ENCODE results near the gene PCYT2. TPM values are rescaled to one million over a fixed set of nuclear protein-coding genes. Genes with fewer than 3 reads are reported as not detected.
"Not testable (repeated sequence)": the region's sequence is repeated elsewhere in the genome, so short reads cannot be mapped to it uniquely, and the experiment has no call there.

The PCYT2 gene
- total and polyA plus RNA-seq, 9 donors: 9.0 to 12.6 (median 10.9) TPM

DNA sequence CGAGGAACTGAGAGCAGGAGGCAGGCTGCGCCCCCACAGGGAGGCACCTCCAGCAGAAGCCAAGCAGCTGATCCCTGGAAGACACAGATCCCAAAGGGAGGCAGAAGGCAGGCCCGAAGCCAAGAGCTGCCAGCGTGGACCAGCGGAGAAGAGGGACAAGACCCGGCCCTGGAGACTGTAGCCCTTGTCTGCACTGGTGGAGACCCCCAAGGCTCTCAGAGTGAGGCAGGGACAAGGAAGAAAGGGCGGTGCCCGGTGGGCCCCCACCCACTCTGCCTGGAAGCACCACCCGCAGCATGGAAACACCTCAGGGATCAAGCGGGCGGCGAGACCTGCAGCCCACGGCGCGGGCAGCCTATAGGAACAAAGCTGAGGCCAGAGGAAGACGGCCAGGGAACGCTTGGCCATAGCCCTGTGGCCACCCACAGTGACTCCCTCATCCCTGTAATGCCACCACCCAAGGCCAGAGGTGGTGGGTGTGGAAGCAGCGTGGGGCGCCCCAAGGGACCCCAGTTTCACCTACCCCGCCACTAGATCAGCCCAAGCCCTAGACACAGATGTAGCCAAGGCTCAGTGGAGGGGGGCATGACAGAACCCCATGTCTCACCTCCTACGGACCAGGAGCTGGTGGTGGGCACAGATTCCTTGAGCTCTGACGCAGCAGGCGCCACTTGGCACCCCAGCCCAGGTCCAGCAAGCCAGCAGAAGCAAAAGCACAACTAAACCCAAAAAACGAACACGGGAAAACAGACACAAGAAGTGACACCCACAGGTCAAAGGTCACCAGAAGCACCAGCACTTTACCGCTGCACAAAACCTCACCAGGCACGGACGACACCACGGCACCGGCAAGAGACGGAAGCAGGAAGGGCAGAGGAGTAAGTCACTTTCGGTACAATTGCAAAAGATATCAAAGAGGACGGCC lies 9.7 kb upstream of the PCYT2 start:
- peaks cover 44% of the 10 kb centered on the region for H3K36me3 ChIP-seq (ENCODE audit: control insufficient read depth, insufficient read depth, low read length)
- H3K27me3 ChIP-seq (ENCODE audit: control insufficient read depth, insufficient read depth, low read length): no peaks in the 10 kb centered on the region
- H3K27ac ChIP-seq (ENCODE audit: low read length): no peak overlapping the region
- WGBS (ENCODE audit: insufficient coverage): 83% methylated on average over 17 of the region's 33 CpGs
- peaks cover 47% of the 10 kb centered on the region for H3K4me1 ChIP-seq (ENCODE audit: control insufficient read depth, insufficient read depth, low read length)
- H3K4me3 ChIP-seq (ENCODE audit: low read length): no peak overlapping the region
- DNase-seq: no peak
- no peaks in the 10 kb centered on the region for H3K9me3 ChIP-seq (replicated peaks; ENCODE audit: control insufficient read depth, low read depth, low read length)

- WGBS (ENCODE audit: insufficient coverage): 86% methylated on average over 10 of the region's 15 CpGs
- Histone ChIP-seq H3K36me3 (ENCODE audit: control insufficient read depth, insufficient read depth, low read length) (peaks cover 62% of the 10 kb centered on the region), H3K4me1 (ENCODE audit: control insufficient read depth, insufficient read depth, low read length) (peaks cover 31% of the 10 kb centered on the region), H3K27ac (ENCODE audit: low read length) (no peak overlapping the region), H3K4me3 (ENCODE audit: low read length) (no peak overlapping the region), H3K9me3 (replicated peaks; ENCODE audit: control insufficient read depth, low read depth, low read length) (no peaks in the 10 kb centered on the region), H3K27me3 (ENCODE audit: control insufficient read depth, insufficient read depth, low read length) (no peaks in the 10 kb centered on the region)
- DNase-seq: no peak
Observed at GRCh38 chr17:81918832-81919545, 7.8 kb upstream of the PCYT2 start.

DNA sequence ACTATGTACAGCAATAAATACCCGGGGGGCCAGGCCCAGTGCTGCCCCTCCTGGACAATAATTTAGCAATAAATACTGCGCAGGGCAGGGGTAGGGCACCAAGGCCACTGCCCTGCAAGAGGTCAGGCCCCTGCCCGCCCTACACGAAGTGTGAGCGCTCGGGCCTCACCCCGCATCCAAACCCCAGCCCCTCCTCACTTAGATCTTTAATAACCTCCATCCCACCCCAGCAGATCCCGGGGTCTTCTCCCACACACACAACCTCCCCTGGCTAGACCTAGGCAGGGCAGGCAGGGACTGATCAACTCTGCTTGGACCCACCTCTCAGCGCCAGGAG lies 7.1 kb upstream of the PCYT2 start:
- not testable (repeated sequence) for DNase-seq; H3K9me3 ChIP-seq (replicated peaks; ENCODE audit: control insufficient read depth, low read depth, low read length); H3K27me3 ChIP-seq (ENCODE audit: control insufficient read depth, insufficient read depth, low read length)
- Histone ChIP-seq H3K4me3 (ENCODE audit: low read length) (peak overlapping the region; percentile 47), H3K27ac (ENCODE audit: low read length) (peak overlapping the region; percentile 7), H3K4me1 (ENCODE audit: control insufficient read depth, insufficient read depth, low read length) (peaks cover 24% of the 10 kb centered on the region), H3K36me3 (ENCODE audit: control insufficient read depth, insufficient read depth, low read length) (peaks cover 69% of the 10 kb centered on the region)
- 24% methylated on average over 8 of the region's 9 CpGs for WGBS (ENCODE audit: insufficient coverage)

DNA sequence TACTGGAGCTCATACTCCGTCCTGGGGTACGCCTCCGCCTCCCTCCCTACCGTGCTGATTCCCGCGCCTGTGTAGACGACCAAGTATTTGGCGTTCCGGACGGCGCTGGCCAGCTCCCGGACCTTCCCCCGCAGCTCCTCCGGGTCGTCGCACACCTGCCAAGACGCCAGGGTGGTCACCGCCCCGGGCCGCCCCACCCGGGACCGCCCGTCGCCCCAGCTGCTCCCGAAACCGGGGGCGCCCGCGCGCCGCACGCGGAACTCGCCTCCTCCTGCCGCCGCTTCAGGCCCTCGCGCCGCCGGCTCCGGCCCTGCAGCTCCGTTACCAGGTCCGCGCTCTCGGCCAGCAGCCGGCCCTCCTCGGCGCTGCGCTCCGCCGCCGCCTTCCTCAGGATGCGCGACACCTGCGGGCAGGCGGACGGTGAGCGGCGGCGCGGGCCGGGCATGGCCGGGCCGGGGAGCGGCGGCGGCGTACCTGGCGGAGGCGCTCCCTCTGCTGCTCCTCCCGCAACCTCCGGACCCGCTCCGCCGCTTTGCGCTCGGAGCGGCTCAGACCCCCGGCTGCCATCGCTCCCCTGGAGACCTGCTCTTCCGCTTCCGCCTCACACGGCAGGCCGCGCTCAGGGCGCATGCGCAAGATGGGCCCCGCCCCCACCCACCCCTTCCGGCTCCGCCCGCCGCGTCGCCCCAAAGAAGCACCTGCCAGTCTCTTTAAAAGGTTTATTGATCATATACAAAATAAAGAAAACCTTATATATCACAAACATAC lies 6.5 kb upstream of the PCYT2 start, which contains the start of gene SIRT7:
TSS of gene SIRT7 (minus strand) at position 612 of the 768 bp plus-strand sequence. CDS start at position 567, 45 bp downstream.
- Histone ChIP-seq H3K27me3 (ENCODE audit: control insufficient read depth, insufficient read depth, low read length) (no peaks in the 10 kb centered on the region), H3K36me3 (ENCODE audit: control insufficient read depth, insufficient read depth, low read length) (peaks cover 72% of the 10 kb centered on the region), H3K9me3 (replicated peaks; ENCODE audit: control insufficient read depth, low read depth, low read length) (no peaks in the 10 kb centered on the region), H3K27ac (ENCODE audit: low read length) (peak within 1 kb of the TSS; percentile 7), H3K4me1 (ENCODE audit: control insufficient read depth, insufficient read depth, low read length) (peaks cover 19% of the 10 kb centered on the region), H3K4me3 (ENCODE audit: low read length) (peak within 1 kb of the TSS; percentile 47)
- peak; percentile 86 for DNase-seq
- under 1% methylated on average over 85 of the region's 94 CpGs for WGBS (ENCODE audit: insufficient coverage)

DNA sequence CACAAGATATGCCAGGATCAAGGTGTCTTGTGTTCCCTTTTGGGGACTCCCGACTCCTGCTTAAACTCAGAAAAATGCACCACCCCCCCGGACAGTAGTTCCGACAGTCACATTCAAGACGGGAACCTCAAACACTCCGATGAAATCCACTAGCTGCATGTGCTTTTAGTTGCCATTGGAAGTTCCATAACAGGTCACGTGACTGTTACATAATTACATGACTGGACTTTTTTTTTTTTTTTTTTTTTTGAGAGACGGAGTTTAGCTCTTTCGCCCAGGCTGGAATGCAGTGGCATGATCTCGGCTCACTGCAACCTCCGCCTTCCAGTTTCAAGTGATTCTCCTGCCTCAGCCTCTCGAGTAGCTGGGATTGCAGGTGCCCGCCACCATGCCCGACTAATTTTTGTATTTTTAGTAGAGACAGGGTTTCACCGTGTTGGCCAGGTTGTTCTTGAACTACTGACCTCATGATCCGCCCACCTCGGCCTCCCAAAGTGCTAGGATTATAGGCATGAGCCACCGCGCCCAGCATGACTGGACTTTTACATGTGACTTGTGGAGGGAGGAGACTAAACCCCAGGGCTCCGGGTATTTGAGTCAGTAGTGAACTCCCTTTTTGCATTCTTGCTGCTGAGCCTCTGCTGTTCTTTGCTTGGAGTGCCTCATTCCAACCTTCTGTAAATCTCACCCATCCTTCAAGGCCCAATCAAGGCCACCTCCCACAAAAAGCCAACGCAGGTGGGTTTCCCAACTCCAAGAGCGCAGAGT lies 5.2 kb upstream of the PCYT2 start:
- no peak for DNase-seq
- WGBS (ENCODE audit: insufficient coverage): 88% methylated on average over 10 of the region's 21 CpGs
- Histone ChIP-seq H3K9me3 (replicated peaks; ENCODE audit: control insufficient read depth, low read depth, low read length) (no peaks in the 10 kb centered on the region), H3K27ac (ENCODE audit: low read length) (no peak overlapping the region), H3K36me3 (ENCODE audit: control insufficient read depth, insufficient read depth, low read length) (peaks cover 73% of the 10 kb centered on the region), H3K4me1 (ENCODE audit: control insufficient read depth, insufficient read depth, low read length) (peaks cover 18% of the 10 kb centered on the region), H3K4me3 (ENCODE audit: low read length) (no peak overlapping the region), H3K27me3 (ENCODE audit: control insufficient read depth, insufficient read depth, low read length) (no peaks in the 10 kb centered on the region)

- Histone ChIP-seq H3K36me3 (ENCODE audit: control insufficient read depth, insufficient read depth, low read length) (peaks cover 63% of the 10 kb centered on the region), H3K27me3 (ENCODE audit: control insufficient read depth, insufficient read depth, low read length) (no peaks in the 10 kb centered on the region), H3K4me3 (ENCODE audit: low read length) (no peak overlapping the region), H3K9me3 (replicated peaks; ENCODE audit: control insufficient read depth, low read depth, low read length) (no peaks in the 10 kb centered on the region), H3K27ac (ENCODE audit: low read length) (no peak overlapping the region), H3K4me1 (ENCODE audit: control insufficient read depth, insufficient read depth, low read length) (peaks cover 23% of the 10 kb centered on the region)
- DNase-seq: no peak
- 96% methylated on average over 9 of the region's 12 CpGs for WGBS (ENCODE audit: insufficient coverage)
Observed at GRCh38 chr17:81915331-81915730, 4.1 kb upstream of the PCYT2 start.

DNA sequence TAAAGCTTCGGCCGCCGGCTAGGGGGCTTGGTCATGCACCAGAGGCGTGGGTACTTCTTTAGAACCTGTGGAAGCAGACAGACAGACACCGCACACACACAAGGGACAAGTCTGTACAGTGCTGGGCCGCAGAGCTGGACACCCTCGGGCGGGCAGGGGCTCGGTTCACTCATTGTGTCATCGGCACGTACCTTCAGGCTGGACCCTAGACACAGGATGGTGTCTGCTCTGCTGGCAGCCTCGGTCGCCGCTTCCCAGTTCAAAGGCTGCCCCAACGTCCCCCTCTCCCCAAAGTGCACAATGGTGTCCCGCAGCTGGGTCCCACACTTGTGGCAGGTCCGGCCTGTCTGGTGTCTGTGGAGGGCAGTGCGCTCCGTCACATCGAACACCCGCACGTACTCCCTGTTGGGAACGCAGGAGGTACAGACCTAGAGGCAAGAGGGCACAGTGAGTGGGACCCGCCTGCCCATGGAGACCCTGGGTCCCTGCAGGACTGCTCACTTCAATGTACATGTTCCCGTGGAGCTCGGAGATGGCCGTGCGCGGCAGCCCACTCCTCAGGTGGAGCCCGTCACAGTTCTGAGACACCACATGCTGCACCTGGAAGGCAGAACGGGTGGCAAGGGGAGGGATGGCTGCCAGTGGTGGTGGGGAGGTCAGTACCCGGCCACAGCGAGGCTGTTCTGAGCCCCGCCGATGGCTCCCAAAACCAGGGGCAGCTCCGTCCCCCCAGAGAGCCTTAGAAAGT lies 3.1 kb upstream of the PCYT2 start:
- Histone ChIP-seq H3K27ac (ENCODE audit: low read length) (no peak overlapping the region), H3K36me3 (ENCODE audit: control insufficient read depth, insufficient read depth, low read length) (peaks cover 53% of the 10 kb centered on the region), H3K9me3 (replicated peaks; ENCODE audit: control insufficient read depth, low read depth, low read length) (no peaks in the 10 kb centered on the region), H3K4me1 (ENCODE audit: control insufficient read depth, insufficient read depth, low read length) (peaks cover 27% of the 10 kb centered on the region), H3K27me3 (ENCODE audit: control insufficient read depth, insufficient read depth, low read length) (no peaks in the 10 kb centered on the region), H3K4me3 (ENCODE audit: low read length) (no peak overlapping the region)
- DNase-seq: no peak
- WGBS (ENCODE audit: insufficient coverage): 96% methylated on average over 27 of the region's 36 CpGs

DNA sequence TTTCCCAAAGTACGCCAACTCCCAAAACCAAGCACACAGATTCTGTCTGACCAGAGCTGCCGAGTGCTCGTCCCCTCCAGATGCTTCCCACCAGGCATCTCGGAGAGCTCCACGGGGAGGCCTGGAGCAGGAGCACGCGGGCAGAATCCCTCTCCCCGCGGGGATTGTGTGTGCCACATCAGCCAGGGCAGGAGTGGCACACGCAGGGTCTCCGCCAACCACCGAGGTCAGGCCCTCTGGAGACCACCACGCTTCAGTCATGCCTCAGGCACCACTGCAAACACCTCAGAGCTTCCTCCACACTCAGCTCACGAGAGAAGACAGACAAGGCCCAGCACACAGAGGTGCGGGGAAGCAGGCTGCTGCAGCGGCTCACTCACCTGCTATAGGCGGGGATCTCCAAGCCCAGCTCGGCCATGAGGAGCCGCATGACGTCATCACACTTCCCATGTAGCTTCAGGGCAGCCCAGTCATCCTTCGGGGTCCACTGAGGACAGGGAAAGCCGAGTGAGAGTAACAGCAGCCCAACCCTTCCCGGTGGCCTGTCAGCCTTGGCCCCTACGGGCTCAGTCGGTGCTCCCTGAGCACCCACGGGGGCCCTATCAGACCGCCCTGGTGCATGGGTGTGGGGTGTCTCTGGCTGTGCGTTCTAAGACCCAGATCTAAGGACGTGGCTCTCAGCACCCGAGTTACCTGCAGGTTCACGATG lies 2.3 kb upstream of the PCYT2 start:
- Histone ChIP-seq H3K9me3 (replicated peaks; ENCODE audit: control insufficient read depth, low read depth, low read length) (no peaks in the 10 kb centered on the region), H3K27me3 (ENCODE audit: control insufficient read depth, insufficient read depth, low read length) (no peaks in the 10 kb centered on the region), H3K4me1 (ENCODE audit: control insufficient read depth, insufficient read depth, low read length) (peaks cover 27% of the 10 kb centered on the region), H3K4me3 (ENCODE audit: low read length) (no peak overlapping the region), H3K36me3 (ENCODE audit: control insufficient read depth, insufficient read depth, low read length) (peaks cover 50% of the 10 kb centered on the region), H3K27ac (ENCODE audit: low read length) (no peak overlapping the region)
- no peak for DNase-seq
- WGBS (ENCODE audit: insufficient coverage): 92% methylated on average over 26 of the region's 31 CpGs
